Neural cell (in vitro differentiated cells): ENCODE measurements around the gene ACBD5. TPM values are rescaled to one million over a fixed set of nuclear protein-coding genes. Genes with fewer than 3 reads are reported as not detected.
"Not testable (repeated sequence)": the region's sequence is repeated elsewhere in the genome, so short reads cannot be mapped to it uniquely, and the experiment has no call there.

Experiments used
- H2AFZ ChIP-seq: fragments of 200-600, 300-800 bp; sonication (generic), shearing (Covaris generic); 2 replicates; pipeline ENCODE4 v1.6.0; 2014; ENCODE audit warnings: low read depth, mild to moderate bottlenecking, antibody characterized with exemption, low read length, moderate library complexity
- H3F3A ChIP-seq: fragments of 200-600 bp; shearing (Covaris generic); 2 replicates; pipeline ENCODE4 v1.6.1; 2016; ENCODE audit warnings: mild to moderate bottlenecking, moderate library complexity, mixed read lengths, antibody characterized with exemption, low read length; ENCODE audit not compliant: insufficient read depth, poor library complexity, severe bottlenecking
- H3K27ac ChIP-seq: fragments of 200-600, 300-800 bp; sonication (generic), shearing (Covaris generic); 2 replicates; pipeline ENCODE4 v1.5.1; 2014; ENCODE audit warnings: mild to moderate bottlenecking, low read length, moderate library complexity
- H3K27me3 ChIP-seq: fragments of 300-800, 200-600 bp; sonication (generic), shearing (Covaris generic); 2 replicates; pipeline ENCODE4 v1.6.0; 2014; ENCODE audit warnings: mild to moderate bottlenecking, low read depth, low read length, moderate library complexity; ENCODE audit not compliant: insufficient read depth
- H3K36me3 ChIP-seq: fragments of 300-800, 200-600 bp; sonication (generic), shearing (Covaris generic); 2 replicates; pipeline ENCODE4 v1.5.1; 2014; ENCODE audit warnings: mild to moderate bottlenecking, antibody characterized with exemption, low read length, moderate library complexity; ENCODE audit not compliant: insufficient read depth
- H3K4me2 ChIP-seq: fragments of 300-800, 200-600 bp; sonication (generic), shearing (Covaris generic); 2 replicates; pipeline ENCODE4 v1.6.0; 2014; ENCODE audit warnings: mild to moderate bottlenecking, low read length
- H3K4me3 ChIP-seq: fragments of 300-800, 200-600 bp; sonication (generic), shearing (Covaris generic); 2 replicates; pipeline ENCODE4 v1.5.1; 2014; ENCODE audit warnings: mild to moderate bottlenecking, low read length, moderate library complexity
- H3K79me2 ChIP-seq: fragments of 200-600 bp; shearing (Covaris generic); replicated peaks from 2 replicates; pipeline ENCODE4 v1.6.0; 2014; ENCODE audit warnings: mild to moderate bottlenecking, low read length, moderate library complexity; ENCODE audit not compliant: insufficient read depth
- H3K9ac ChIP-seq: fragments of 300-800, 200-600 bp; sonication (generic), shearing (Covaris generic); 2 replicates; pipeline ENCODE4 v1.6.1; 2016; ENCODE audit warnings: mild to moderate bottlenecking, low read length, mixed read lengths
- H3K9me2 ChIP-seq: fragments of 200-600 bp; shearing (Covaris generic); 2 replicates; pipeline ENCODE4 v1.6.1; 2016; ENCODE audit warnings: mild to moderate bottlenecking, low read length, mixed read lengths; ENCODE audit not compliant: insufficient read depth
- H3K9me3 ChIP-seq: fragments of 200-600, 300-800 bp; sonication (generic), shearing (Covaris generic); 2 replicates; pipeline ENCODE4 v1.6.1; 2016; ENCODE audit warnings: mild to moderate bottlenecking, mixed run types, low read length, moderate library complexity, mixed read lengths
- H4K20me1 ChIP-seq: fragments of 200-600 bp; shearing (Covaris generic); 2 replicates; pipeline ENCODE4 v1.6.1; 2016; ENCODE audit warnings: mild to moderate bottlenecking, mixed run types; ENCODE audit not compliant: insufficient read depth
- CTCF ChIP-seq: fragments of 450-650 bp; IDR thresholded peaks from 2 replicates; pipeline ENCODE4 v1.5.1; 2014; ENCODE audit warnings: antibody characterized with exemption, mild to moderate bottlenecking, moderate library complexity; ENCODE audit not compliant: poor library complexity, severe bottlenecking
- EP300 ChIP-seq: fragments of 450-650 bp; conservative IDR thresholded peaks from 2 replicates; pipeline ENCODE4 v1.6.1; 2014; ENCODE audit warnings: antibody characterized with exemption, mild to moderate bottlenecking, moderate library complexity; ENCODE audit not compliant: poor library complexity, severe bottlenecking
- EZH2 ChIP-seq: fragments of 200-600, 300-800 bp; shearing (Covaris generic), sonication (generic); IDR thresholded peaks from 2 replicates; pipeline ENCODE4 v1.6.1; 2014; ENCODE audit warnings: antibody characterized with exemption, low read length, borderline replicate concordance, mild to moderate bottlenecking; ENCODE audit not compliant: insufficient read depth, poor library complexity, severe bottlenecking
- MXI1 ChIP-seq: fragments of 450-650 bp; conservative IDR thresholded peaks from 2 replicates; pipeline ENCODE4 v1.6.1; 2014; ENCODE audit warnings: antibody characterized with exemption, mild to moderate bottlenecking; ENCODE audit not compliant: poor library complexity, severe bottlenecking
- POLR2AphosphoS5 ChIP-seq: IDR thresholded peaks from 2 replicates; pipeline ENCODE4 v1.6.1; 2012
- RAD21 ChIP-seq: fragments of 450-650 bp; conservative IDR thresholded peaks from 2 replicates; pipeline ENCODE4 v1.6.1; 2014; ENCODE audit warnings: antibody characterized with exemption, mild to moderate bottlenecking, moderate library complexity
- REST ChIP-seq: IDR thresholded peaks from 2 replicates; pipeline ENCODE4 v1.6.1; 2012; ENCODE audit warnings: borderline replicate concordance
- SMC3 ChIP-seq: fragments of 450-650 bp; conservative IDR thresholded peaks from 2 replicates; pipeline ENCODE4 v1.6.1; 2014; ENCODE audit warnings: antibody characterized with exemption, mild to moderate bottlenecking, moderate library complexity; ENCODE audit not compliant: poor library complexity
- TAF1 ChIP-seq: IDR thresholded peaks from 2 replicates; pipeline ENCODE4 v1.6.1; 2012; ENCODE audit warnings: low read depth
- polyA plus RNA-seq: library from polyadenylated mRNA; depleted of rRNA; stranded (reverse); fragments of >200 nt; gene quantifications from 2 replicates; pipeline ENCODE4 v1.2.3, GENCODE V29; 2014

Gene ACBD5
- polyA plus RNA-seq, 1 donor from 2014 or later, result 44.8 TPM

GRCh38 chr10:27276581-27276980, 36.0 kb upstream of the ACBD5 start:
- H3K27ac ChIP-seq, result no peak overlapping the region
- H2AFZ ChIP-seq, result no peak overlapping the region
- no peaks in the 10 kb centered on the region for H3K9me2 ChIP-seq
- no peaks in the 10 kb centered on the region for H3F3A ChIP-seq
- H3K4me3 ChIP-seq, result no peak overlapping the region
- no peaks in the 10 kb centered on the region for H4K20me1 ChIP-seq
- H3K9ac ChIP-seq, result no peak overlapping the region
- H3K27me3 ChIP-seq, result no peaks in the 10 kb centered on the region
- no peaks in the 10 kb centered on the region for H3K36me3 ChIP-seq
- H3K9me3 ChIP-seq, result no peaks in the 10 kb centered on the region
- no peak overlapping the region for H3K4me2 ChIP-seq
- no peaks in the 10 kb centered on the region for H3K79me2 ChIP-seq
- TF ChIP-seq TAF1 (no peak), MXI1 (no peak)

- H2AFZ ChIP-seq, H3K27me3 ChIP-seq, H3F3A ChIP-seq, H3K27ac ChIP-seq, H3K79me2 ChIP-seq, H3K9me3 ChIP-seq, H4K20me1 ChIP-seq, H3K9ac ChIP-seq, H3K4me2 ChIP-seq, H3K4me3 ChIP-seq, H3K9me2 ChIP-seq, H3K36me3 ChIP-seq: not testable (repeated sequence)
Measured at GRCh38 chr10:27266025-27266424, 25.4 kb upstream of the ACBD5 start.

GRCh38 chr10:27262788-27263187, 22.2 kb upstream of the ACBD5 start:
- not testable (repeated sequence) for H3K27ac ChIP-seq, H3K4me3 ChIP-seq, H3K9me2 ChIP-seq, H4K20me1 ChIP-seq, H2AFZ ChIP-seq, H3K9me3 ChIP-seq, H3K9ac ChIP-seq, H3K36me3 ChIP-seq, H3K79me2 ChIP-seq, H3F3A ChIP-seq, H3K4me2 ChIP-seq
- H3K27me3 ChIP-seq, result peaks cover 32% of the 10 kb centered on the region

GRCh38 chr10:27258838-27259812, 18.5 kb upstream of the ACBD5 start:
- H4K20me1 ChIP-seq, result no peaks in the 10 kb centered on the region
- H3K9me2 ChIP-seq, result no peaks in the 10 kb centered on the region
- no peaks in the 10 kb centered on the region for H3K79me2 ChIP-seq
- H3K27ac ChIP-seq, result no peak overlapping the region
- H2AFZ ChIP-seq, result no peak overlapping the region
- peak overlapping the region; percentile 65 for H3K4me3 ChIP-seq
- peak overlapping the region; percentile 1 for H3K9ac ChIP-seq
- H3K4me2 ChIP-seq, result no peak overlapping the region
- no peaks in the 10 kb centered on the region for H3K36me3 ChIP-seq
- H3K9me3 ChIP-seq, result no peaks in the 10 kb centered on the region
- H3K27me3 ChIP-seq, result peaks cover 38% of the 10 kb centered on the region
- TF ChIP-seq EP300, result no peak
- no peak for TF ChIP-seq SMC3
- no peak for TF ChIP-seq REST
- no peak for TF ChIP-seq POLR2AphosphoS5
- no peak for TF ChIP-seq MXI1
- no peak for TF ChIP-seq TAF1
- no peak for TF ChIP-seq RAD21
- no peak for TF ChIP-seq EZH2
- TF ChIP-seq CTCF, result no peak
- H3F3A ChIP-seq, result no peaks in the 10 kb centered on the region
